UCSD-AML1 (cell line): ENCODE data around the gene CD81.
A peak's percentile ranks its signal among the peaks of the same experiment; 100 is the strongest.

Source experiments
- DNase-seq: peaks from one replicate; lab custom pipeline; 2025; ENCODE audit not compliant: unreplicated experiment; lab: John Stamatoyannopoulos, UW

Gene CD81

DNA sequence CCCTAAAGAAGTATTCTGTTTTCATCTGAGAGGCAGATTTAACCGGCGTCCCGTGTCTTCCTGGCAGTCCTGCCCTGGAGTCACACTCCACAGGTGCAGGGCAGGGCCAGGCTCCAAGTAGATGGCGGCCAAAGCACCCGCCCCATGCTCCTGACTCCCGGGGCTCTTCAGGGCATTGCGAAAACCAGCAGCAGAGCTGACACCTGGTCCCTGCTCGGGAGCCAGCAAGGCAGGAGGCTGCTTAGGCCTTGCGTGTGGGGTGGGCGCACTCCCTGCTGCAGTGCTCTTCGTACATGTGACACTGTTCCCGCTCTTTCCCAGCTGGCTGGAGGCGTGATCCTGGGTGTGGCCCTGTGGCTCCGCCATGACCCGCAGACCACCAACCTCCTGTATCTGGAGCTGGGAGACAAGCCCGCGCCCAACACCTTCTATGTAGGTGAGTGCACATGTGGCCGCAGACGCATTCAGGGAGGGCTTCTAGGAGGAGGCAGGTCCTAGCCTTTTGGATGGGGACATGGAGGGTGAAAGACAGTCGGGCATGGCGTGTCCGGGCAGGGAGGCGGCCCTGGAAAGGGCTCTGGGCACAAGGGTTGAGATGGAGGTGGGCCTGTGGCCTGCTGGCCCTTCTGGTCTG is 13.1 kb downstream of the CD81 start:
- DNase-seq, result no peak

DNA sequence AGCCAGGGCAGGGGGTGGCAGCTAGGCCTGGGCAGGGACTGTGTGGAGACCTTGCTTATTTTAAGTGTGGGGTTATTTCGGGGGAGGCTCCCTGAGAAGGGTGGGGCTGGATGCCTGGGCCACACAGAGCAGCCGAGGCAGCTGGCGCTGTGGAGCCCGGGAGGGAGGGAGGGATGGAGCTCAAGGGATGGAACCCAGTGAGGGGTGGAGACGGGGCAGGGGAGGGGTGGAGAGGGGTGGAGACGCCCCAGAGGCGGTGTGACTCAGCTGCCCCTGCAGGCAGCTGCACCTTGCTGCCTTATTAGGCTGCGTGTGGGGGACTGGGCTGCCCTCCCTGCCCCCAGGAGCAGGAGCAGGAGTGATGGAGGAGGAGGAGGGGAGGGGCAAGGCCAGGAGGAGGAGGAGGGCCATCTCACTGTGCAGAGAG is 13.6 kb downstream of the CD81 start:
- DNase-seq, result no peak

DNA sequence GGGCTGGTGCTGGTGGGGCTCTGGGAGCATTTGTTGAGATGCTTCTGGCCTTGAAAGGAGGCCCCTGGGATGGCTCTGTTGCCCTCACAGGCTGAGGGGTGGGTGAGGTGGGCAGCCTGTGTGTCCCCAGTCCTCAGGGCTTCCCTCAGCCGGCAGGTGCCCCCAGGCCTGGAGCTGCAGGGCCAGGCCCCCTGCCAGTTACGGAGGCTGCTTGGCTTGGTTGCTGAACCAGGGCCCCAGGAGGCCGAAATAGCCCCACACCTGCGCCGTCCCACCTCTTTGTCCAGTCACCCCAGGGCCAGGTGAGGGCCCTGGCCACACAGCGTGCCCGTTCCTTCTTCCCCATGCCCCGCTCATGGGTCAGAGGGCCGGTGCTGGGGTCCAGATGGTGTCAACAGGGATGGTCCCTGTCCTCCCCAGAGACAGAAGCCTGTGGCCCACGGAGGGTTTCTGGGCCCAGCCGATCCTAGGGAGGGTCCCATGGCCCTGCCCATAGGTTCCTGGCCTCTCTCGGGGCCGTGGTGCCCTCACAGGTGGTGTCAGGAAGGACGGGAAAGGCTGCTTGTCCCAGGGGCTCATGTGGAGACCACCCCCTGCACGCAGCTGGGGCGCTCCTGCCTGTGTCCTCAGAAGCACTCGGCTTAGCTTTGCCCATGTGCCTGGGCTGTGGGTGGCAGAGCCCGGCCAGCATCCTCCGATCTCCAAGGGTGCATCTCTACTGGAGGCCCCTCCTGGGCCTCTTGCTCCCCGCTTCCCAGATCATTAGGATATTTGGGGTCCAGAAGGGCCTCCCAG is 14.3 kb downstream of the CD81 start:
- no peak for DNase-seq

DNA sequence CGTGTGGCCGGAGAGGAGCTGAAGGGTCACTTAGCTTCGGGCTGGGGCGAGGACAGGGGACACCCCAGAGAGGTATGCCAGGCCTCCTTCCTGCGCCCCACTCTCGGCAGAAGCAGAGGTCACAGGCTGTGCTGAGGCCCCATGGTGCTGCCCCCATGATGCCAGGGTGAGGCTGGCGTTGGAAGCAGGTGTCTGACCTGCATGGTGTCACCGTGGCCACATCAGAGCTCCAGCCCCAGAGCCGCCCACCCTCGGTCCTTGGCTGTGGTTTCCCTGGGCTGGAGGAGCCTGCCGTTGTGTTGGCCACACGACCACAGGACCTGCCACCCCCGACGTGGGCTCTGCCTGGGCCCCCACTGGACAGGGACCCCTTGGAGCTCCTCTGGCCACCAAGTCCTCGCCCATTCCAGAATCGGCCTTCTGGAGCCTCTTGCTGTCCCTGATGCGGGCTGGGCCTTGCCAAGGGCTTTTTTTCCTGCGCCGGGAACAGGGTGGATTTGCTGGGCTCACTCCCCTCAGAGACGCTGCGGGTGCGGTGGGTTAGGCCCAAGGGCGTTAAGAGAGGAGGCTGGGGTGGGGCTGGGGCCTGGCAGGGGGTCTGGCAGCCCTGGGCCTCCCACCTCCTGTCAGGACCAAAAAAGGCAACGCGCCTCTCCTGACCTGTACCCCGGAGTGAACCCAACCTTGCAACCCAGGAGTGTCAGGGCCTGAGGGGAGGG is 15.3 kb downstream of the CD81 start:
- no peak for DNase-seq

DNA sequence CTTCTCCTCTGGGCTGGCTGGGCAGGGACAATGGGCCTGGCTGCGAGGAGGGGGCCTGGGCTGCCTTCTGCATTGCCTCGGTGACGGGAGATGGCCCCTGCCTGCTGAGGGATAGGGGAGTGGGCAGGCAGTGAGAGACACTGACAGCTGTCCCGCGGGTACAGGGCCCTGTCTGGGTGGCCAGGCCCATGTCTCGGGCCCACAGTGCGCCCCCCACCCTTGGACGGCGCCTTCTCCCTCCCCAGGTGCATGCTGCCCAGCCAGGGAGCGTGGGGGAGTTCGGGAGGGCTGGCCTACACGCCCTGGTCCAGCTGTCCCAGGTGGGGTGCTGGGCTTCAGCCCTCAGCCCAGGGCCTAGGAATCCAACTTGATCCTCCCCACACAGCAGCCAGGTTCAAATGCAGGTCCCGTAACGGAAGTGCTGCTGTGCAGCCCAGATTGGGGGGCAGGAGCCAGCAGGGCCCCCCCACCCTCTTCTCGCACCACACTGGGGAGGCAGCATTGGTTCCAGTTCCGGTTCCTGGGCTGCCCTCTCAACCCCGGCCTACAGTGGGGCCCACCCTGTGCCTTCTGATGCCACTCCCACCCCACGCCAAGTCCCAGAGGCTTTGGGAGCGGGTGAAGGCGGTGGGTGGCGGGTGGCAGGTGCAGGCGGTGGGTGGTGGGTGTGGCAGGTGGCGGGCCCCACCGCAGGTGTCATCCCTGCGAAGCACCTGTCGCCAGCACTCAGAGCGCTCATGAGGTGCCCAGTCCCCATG is 16.2 kb downstream of the CD81 start:
- DNase-seq, result no peak

DNA sequence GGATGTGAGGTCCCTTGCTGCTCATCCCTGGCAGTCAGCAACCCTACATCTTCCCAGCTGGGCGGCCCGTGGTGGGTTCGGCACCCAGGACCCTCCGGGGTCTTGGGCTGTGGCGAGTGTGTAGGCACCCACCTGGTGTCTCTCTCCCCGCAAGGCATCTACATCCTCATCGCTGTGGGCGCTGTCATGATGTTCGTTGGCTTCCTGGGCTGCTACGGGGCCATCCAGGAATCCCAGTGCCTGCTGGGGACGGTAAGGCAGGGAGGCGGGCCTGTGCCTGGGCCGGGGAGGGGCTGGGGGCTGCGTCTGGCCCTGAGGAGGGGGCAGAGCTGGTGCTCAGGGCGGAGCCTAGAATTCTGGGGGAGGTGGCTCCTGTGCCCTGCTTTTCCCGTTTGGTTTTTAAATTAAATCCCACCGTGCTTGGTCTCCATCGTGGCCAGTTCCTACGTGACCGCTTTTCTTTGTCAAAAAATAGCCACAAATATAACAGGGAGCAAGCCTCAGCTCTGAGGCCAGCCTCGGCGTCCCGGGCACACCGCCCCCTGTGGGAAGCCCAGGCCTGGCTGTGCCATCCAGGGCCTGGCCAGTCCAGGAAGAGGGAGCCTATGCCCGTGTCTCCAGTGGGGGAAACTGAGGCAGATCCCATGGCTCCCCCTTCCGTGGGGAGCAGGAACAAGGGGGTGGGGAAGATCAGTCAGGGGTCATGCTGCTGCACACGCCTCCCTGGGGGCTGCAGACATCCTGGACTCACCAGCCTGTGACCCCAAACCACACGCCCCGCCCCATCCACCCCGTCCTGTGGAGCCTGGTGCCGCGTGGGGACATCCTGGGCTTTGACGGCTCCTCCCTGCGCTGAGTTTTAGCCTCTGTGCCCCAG is 17.1 kb downstream of the CD81 start:
- DNase-seq, result no peak

DNA sequence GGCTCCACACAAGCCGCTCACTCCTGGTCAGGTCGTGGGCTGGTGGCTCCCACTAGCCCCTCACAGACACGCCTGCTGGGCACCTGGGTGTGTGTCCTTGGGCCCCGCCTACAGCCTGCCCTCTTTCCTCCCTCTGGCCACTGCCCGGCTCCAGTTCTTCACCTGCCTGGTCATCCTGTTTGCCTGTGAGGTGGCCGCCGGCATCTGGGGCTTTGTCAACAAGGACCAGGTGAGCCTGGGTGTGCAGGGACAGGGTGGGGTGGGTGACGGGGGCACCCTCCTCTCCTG is 17.7 kb downstream of the CD81 start:
- DNase-seq, result no peak

DNA sequence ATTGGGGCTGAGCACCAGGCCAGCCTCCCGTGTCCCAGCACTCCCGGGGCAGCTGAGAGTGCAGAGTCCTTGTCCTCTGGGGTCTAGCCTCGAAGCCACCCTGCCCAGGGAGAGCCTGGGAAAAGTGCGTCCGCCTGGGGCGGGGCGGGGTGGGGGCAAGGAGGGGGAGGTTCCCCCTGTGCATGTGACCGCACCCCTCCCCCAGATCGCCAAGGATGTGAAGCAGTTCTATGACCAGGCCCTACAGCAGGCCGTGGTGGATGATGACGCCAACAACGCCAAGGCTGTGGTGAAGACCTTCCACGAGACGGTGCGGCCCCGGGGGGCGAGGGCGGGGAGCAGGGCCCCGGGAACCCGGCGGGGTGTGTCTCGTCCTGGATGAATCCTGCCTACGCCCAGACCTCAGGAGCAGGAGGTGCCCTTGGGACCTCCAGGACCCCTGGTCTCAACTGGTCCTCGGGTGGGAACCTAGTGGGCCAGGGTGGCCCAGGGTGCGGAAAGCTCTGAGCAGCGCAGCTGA is 18.2 kb downstream of the CD81 start:
- no peak for DNase-seq

DNA sequence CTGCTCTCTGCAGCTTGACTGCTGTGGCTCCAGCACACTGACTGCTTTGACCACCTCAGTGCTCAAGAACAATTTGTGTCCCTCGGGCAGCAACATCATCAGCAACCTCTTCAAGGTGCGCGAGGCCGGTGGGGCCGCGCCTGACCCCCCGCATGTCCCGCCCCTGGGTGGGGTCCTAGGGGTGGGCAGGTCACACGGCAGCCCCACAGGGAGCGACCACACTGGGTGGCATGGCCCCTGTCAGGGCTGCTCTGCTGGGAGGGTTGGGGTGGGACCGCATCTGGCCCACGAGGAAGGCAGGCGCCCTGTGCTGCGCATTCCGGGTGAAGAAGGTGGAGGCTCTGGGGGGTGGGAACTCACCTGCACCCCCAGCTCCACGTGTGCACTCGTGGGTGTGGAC is 18.7 kb downstream of the CD81 start:
- no peak for DNase-seq

DNA sequence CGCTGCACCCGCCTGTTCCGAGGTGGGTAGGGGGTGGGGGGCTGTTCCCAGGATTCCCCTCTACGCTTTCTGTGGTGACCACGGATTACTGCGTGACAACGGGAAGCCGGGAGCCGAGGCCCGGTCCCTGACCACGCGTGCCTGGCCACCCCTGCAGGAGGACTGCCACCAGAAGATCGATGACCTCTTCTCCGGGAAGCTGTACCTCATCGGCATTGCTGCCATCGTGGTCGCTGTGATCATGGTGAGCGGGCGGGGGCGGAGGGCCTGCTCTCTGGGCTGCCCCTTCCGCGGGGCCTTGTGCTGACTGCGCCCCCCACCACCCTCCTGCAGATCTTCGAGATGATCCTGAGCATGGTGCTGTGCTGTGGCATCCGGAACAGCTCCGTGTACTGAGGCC is 19.4 kb downstream of the CD81 start:
- DNase-seq, result no peak

DNA sequence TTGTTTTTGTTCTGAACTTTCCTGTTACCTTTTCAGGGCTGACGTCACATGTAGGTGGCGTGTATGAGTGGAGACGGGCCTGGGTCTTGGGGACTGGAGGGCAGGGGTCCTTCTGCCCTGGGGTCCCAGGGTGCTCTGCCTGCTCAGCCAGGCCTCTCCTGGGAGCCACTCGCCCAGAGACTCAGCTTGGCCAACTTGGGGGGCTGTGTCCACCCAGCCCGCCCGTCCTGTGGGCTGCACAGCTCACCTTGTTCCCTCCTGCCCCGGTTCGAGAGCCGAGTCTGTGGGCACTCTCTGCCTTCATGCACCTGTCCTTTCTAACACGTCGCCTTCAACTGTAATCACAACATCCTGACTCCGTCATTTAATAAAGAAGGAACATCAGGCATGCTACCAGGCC is 19.9 kb downstream of the CD81 start:
- no peak for DNase-seq

DNA sequence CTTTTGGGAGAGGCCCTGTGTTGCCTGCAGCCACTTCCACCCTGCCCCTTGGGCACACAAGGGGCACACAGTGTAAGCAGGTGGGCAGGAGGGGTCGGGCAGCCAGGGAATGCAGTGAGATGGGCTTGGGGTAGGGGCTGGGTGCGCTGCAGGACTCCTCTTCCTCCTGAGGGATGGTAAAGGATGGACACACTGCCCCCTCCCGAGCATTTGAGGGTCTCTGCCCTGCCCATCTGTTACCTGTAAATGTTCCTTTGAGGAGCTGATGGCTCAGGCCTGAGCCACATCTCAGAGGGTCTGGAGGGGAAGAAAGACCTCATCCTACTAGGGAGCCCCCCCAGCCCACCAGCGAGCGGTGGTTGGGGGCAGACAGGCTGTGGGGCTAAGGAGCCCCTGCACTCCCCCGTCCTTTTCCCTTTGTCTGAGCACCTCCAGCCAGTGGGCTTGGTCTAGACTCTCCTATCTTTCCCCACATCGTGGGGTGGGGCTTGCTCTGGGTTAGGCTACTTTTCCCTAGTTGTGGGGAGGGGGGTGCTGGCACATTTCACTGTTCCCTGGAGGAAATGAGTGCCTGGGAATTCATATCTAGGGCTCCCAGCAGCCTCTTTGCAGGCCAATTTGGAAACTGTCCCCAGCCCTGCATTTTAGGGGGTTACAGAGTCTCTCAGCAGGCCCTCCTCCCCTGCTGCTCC is 21.7 kb downstream of the CD81 start:
- no peak for DNase-seq

DNA sequence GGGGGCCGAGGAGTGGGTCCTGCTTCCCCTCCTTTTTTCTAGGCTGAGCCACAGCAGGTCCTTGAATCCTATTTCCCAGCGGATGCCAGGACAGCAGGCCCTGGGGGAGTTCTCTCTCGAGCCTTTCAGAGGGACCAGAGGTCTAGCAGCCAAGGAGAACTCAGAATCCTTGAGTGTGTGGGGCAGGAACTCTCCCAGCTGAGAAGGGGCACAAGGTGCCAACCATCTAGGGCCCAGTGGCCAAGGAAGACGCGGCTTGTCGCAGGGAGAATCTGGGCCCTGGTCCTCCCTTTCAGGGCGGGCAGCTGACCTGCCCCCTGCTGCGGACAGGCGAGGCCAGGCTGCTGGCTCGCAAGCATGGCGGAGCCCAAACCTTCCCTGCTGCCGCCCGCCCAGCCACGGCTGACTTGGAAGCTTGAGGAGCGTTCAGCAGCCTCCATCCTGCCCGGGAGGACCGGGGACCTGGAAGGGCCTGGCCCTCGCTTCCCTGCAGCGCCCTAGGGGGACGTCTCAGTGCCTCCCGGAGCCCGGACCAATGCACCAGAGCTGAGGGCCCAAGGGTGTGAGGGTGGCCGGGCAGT is 22.5 kb downstream of the CD81 start:
- DNase-seq, result no peak

DNA sequence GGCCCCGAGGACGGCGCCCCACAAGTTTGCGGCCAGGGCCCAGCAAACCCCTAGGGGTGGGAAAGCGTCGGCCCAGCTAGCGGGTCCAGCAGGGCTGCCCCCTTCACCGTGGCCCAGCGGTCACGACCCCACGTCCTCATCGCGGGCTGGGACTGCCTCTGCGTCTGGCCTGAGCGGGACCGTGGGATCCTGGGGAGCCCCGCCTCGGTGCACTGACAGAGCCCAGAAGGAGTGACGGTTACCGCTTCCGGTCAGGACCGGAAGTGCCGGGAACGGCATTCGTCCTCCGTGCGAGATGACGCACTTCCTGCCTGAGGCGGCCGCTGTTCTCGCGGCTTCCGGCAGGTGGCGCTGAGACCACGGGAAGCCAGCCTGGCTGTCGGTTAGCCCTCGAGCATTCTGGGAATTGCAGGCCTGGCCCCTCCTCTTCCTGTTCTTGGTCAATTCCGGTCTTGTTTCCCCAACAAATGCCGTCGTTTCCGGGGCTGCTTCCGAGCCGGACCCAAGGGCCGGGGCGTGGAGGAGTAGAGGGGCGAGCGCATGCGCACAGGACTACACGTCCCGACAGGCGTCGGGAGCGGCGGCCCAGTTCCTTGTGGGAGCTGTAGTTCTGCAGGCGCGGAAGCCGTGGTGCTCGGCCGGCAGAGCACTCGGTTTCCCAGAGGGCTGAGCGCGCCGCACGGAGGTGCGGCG is 23.1 kb downstream of the CD81 start, which contains the start of gene TSSC4:
TSSC4 (plus strand) TSS at position 682 of the 693 bp plus-strand sequence. CDS start 1,884 bp downstream, outside the sequence.
- DNase-seq, result peak; percentile 100

DNA sequence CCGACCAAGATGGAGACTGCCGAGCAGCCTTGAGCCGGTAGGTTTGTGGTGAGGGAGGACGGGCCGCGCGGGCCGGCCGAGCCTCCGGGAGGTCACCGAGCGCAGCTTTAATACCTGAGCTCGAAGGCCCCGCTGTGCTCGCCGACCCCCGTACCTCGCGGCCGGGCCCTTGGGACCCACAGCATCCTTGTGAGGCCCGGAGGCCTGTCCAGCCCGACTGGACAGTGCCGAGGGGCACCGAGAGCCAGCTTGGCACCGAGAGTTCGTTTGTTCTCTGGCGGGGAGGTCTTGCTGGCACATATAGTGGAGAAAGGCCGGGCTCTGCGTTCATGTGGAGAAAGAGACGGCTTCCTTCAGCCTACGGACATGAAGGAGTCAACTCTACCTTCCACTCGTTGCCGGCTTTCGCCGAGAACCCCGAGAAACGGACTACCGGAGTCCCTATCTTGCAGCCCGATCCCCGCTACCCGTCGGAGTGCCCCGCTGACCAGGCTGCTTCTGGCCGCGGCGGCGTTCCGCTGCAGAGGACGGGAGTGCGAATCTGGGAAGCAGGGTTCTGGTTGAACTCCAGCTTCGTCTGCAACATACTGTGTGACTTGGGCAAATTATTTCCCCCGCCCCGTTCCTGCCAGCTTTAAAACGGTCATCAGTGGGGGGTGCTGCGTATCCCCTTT is 23.8 kb downstream of the CD81 start:
- no peak for DNase-seq

DNA sequence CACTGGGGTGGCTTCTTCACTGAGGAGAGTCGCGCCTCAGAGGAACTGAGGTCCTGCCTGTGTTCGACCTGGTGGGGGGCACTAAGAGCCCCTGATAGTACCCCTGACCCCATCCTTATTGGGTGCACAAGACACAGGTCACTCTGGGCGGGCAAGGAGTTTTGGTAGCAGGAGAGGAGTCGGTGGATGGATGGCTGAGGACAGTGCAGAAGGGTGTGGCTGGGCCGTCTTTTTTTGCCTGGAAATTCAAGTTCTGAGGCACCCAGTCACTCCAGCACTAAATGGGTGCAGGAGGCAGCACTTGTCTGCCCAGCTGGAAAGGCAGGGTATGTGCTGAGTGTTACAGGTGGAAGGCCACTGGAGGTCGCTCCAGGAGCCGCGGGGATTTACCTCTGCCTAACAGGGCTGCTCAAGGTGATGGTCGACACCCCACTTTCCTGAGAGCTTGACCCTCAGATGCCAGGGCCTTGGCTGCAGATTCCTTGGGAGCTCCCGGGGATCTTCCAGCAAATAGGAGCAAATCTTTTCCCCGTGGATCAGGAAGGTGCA is 24.4 kb downstream of the CD81 start:
- no peak for DNase-seq

DNA sequence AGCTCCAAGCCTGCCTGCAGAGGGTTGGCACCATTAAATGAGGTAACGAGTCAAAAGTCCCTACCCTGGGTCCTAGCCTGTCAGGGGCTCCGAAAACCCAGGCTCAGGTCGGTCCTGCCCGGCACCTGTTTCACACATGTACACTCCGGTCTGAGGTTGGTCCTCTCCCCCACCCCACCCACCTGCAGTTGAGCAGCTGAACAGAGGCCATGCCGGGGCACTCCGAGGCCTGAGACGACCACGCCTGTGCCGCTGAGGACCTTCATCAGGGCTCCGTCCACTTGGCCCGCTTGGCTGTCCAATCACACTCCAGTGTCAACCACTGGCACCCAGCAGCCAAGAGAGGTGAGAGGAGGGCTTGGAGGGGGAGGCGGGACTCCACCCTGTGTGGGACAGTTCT is 25.0 kb downstream of the CD81 start:
- DNase-seq, result no peak
